ENCODE results near the gene MMP23B. TPM values are rescaled to one million over a fixed set of nuclear protein-coding genes. Genes with fewer than 3 reads are reported as not detected.
A peak's percentile ranks its signal among the peaks of the same experiment; 100 is the strongest.

MMP23B gene
- total RNA-seq, 1 donor from 2014 or later: 68.7 TPM

- no peak for TF ChIP-seq CTCF (IDR thresholded peaks at IDR 0.05)
- peak overlapping the region; percentile 86 for H3K27ac Mint-ChIP-seq (ENCODE audit: unreplicated experiment)
- no peak overlapping the region for H3K4me3 Mint-ChIP-seq (ENCODE audit: unreplicated experiment)
- peaks cover 30% of the 10 kb centered on the region for H3K4me1 Mint-ChIP-seq (ENCODE audit: low read depth)
- DNase-seq (ENCODE audit: low spot score): peak; percentile 88
- H3K36me3 Mint-ChIP-seq (ENCODE audit: low read depth): peaks cover 2% of the 10 kb centered on the region
- H3K9me3 Mint-ChIP-seq (ENCODE audit: low read depth): no peaks in the 10 kb centered on the region
- H3K27me3 Mint-ChIP-seq (ENCODE audit: low read depth): no peaks in the 10 kb centered on the region
Measured at GRCh38 chr1:1680031-1680911, 48.3 kb downstream of the MMP23B start.

- Mint-ChIP-seq H3K27ac (ENCODE audit: unreplicated experiment) (peak overlapping the region; percentile 86), H3K4me3 (ENCODE audit: unreplicated experiment) (no peak overlapping the region), H3K36me3 (ENCODE audit: low read depth) (peaks cover 2% of the 10 kb centered on the region), H3K4me1 (ENCODE audit: low read depth) (peaks cover 35% of the 10 kb centered on the region), H3K9me3 (ENCODE audit: low read depth) (no peaks in the 10 kb centered on the region), H3K27me3 (ENCODE audit: low read depth) (no peaks in the 10 kb centered on the region)
- no peak for TF ChIP-seq CTCF (IDR thresholded peaks at IDR 0.05)
- peak; percentile 54 for DNase-seq (ENCODE audit: low spot score)
Measured at GRCh38 chr1:1680912-1681273, 48.9 kb downstream of the MMP23B start.

DNA sequence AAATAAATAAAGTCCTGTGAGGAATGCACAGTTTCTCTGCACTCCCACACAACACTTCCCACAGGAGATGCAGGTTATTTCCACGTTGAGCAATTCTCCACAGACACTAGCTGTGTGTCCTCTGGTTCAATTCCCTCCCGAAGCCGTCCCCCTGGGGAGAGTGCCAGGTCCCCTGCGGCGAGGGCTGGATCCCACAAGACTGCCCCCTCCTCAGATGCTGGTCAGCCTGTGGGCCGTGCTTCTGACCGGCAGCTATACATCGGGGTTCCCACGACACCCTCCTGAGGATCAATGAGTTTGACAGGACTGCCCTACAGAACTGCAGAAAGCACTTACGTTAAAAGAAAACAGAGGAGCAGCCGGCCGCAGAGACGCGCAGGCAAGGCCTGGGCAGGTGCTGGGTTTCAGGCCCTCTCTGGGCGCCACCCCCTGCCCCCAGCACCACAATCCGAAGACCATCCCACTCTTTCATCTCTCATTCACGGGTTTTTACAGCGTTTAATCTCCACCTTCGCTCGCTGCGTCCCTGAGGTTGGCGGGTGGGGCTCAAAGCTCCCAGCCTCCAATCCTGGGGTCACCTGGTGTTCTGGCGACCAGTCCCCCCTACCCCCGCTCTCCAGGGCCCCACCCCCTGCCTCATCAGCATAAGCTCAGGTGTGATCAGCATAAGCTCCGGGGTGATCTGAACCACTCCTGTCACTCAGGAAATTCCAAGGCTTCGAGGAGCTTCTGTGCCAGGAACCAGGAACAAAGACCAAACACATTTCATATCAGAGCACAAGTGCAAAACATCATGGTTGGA, 51.3 kb downstream of the MMP23B start:
- no peak overlapping the region for H3K4me3 Mint-ChIP-seq (ENCODE audit: unreplicated experiment)
- no peaks in the 10 kb centered on the region for H3K9me3 Mint-ChIP-seq (ENCODE audit: low read depth)
- H3K27ac Mint-ChIP-seq (ENCODE audit: unreplicated experiment): peak overlapping the region; percentile 49

More for the DNA sequence above, 51.3 kb downstream of the MMP23B start:
- DNase-seq (ENCODE audit: low spot score): peak; percentile 73
- no peak for TF ChIP-seq CTCF (IDR thresholded peaks at IDR 0.05)
- H3K36me3 Mint-ChIP-seq (ENCODE audit: low read depth): peaks cover 2% of the 10 kb centered on the region
- no peaks in the 10 kb centered on the region for H3K27me3 Mint-ChIP-seq (ENCODE audit: low read depth)
- H3K4me1 Mint-ChIP-seq (ENCODE audit: low read depth): peaks cover 48% of the 10 kb centered on the region

Other genes starting within 250 kb of the MMP23B start
- 153 to 176 TPM (median 161 TPM) in 3 replicates for gene CCNL2, start 232.8 kb upstream of the MMP23B start, total RNA-seq
- 69.2 to 95.3 TPM (median 75.7 TPM) in 3 replicates for gene MRPL20, start 224.9 kb upstream of the MMP23B start, total RNA-seq
- not detected in 3 replicates for gene ANKRD65, start 210.9 kb upstream of the MMP23B start, total RNA-seq
- 12.5 to 27.2 TPM (median 24.3 TPM) in 3 replicates for gene VWA1, start 196.5 kb upstream of the MMP23B start, total RNA-seq
- gene ATAD3C, start 182.5 kb upstream of the MMP23B start, total RNA-seq: 0.75 to 1.4 TPM (median 1.3 TPM) in 3 replicates
- 24.3 to 31.9 TPM (median 24.7 TPM) in 3 replicates for gene ATAD3B, start 160.4 kb upstream of the MMP23B start, total RNA-seq
- 29.9 to 39.6 TPM (median 34.6 TPM) in 3 replicates for gene ATAD3A, start 120.0 kb upstream of the MMP23B start, total RNA-seq
- gene TMEM240, start 91.5 kb upstream of the MMP23B start, total RNA-seq: 3.6 to 6.1 TPM (median 5.8 TPM) in 3 replicates
- 99.7 to 129 TPM (median 100 TPM) in 3 replicates for gene SSU72, start 57.3 kb upstream of the MMP23B start, total RNA-seq
- gene FNDC10, start 32.0 kb upstream of the MMP23B start, total RNA-seq: 23.3 to 32.6 TPM (median 24.8 TPM) in 3 replicates
- gene MIB2, start 16.7 kb upstream of the MMP23B start, total RNA-seq: 73.8 to 86.7 TPM (median 76.4 TPM) in 3 replicates
- 21.1 to 24.2 TPM (median 21.8 TPM) in 3 replicates for gene CDK11B, start 26.8 kb downstream of the MMP23B start, total RNA-seq
- 50.9 to 52.2 TPM (median 51.6 TPM) in 3 replicates for gene SLC35E2B, start 60.6 kb downstream of the MMP23B start, total RNA-seq
- gene CDK11A, start 92.2 kb downstream of the MMP23B start, total RNA-seq: 23.8 to 37.8 TPM (median 26.0 TPM) in 3 replicates
- 66.4 to 75.8 TPM (median 68.1 TPM) in 3 replicates for gene NADK, start 146.3 kb downstream of the MMP23B start, total RNA-seq